GM18499 (cell line): ENCODE measurements around the gene BPIFB6.

ENCODE experiments used
- ATAC-seq: cut with Tn5 transposase; IDR thresholded peaks from one replicate; pipeline ENCODE4 v1.9.1; 2021; ENCODE audit warnings: moderate number of reproducible peaks; ENCODE audit not compliant: insufficient read depth, unreplicated experiment

BPIFB6 gene

GRCh38 chr20:33081411-33082154 lies 50.1 kb downstream of the BPIFB6 start:
- no peak for ATAC-seq

DNA sequence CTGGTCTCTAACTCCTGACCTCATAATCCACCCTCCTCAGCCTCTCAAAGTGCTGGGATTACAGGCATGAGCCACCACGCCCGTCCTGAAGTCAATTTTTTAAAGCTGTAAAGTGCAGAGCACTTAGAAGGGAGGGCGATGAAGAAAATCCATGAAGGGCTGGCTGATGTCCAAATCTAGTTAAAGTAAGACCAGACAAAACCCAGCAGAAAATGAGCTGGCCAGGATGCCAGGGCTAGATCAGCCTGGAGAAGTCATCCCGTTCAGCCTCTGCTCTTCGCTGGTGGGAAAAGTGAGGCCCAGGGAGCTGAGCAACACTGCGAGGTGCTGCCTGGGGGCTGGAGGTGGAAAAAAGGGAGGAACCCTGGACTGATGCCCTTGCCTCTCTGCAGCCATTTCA lies 51.1 kb downstream of the BPIFB6 start:
- no peak for ATAC-seq

GRCh38 chr20:33083544-33084340 lies 52.3 kb downstream of the BPIFB6 start:
- no peak for ATAC-seq

DNA sequence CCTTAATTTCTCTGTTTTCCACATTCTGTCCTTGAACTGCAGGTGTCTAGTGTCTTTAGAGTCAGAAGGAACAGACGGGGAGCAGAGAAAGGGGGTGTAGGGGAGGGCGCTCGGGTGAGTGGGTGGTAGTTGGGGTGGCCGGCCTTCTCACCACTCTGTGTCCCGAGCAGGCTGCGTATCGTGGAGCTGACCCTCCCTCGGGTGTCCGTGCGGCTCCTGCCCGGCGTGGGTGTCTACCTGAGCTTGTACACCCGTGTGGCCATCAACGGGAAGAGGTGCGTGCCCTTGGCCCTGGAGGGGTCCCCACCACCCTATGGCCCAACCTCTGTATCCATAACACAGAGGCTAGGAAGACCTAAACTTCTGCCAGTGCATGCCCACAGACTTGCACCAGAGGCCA lies 53.3 kb downstream of the BPIFB6 start:
- ATAC-seq: no peak

DNA sequence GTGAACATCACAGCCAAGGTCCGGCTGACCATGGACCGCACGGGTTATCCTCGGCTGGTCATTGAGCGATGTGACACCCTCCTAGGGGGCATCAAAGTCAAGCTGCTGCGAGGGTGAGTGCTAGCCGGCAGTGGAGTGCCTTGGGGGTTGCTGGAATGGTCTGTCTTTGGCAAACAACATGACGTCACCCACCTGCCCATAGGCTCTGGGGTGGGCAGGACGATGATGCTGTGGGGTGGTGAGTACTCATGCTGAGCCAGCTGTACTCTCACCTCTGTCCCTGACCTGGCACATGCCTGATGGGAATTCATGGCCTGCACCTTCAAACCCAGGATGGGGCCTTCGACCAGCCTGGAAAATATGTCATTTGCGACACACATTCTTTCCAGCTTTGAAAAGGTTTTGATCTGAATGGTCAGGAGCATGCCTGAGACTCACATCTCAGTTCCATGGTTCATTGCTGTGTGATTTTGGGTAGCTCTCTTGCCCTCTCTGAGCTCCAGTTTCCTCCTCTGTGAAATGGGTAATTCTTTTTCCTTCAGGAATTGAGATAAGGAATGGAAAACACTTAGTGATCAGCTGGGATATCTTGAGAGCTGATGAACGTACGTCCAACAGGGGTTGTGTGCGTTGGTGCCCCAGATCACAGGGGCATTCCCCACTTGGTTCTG lies 54.7 kb downstream of the BPIFB6 start:
- no peak for ATAC-seq

DNA sequence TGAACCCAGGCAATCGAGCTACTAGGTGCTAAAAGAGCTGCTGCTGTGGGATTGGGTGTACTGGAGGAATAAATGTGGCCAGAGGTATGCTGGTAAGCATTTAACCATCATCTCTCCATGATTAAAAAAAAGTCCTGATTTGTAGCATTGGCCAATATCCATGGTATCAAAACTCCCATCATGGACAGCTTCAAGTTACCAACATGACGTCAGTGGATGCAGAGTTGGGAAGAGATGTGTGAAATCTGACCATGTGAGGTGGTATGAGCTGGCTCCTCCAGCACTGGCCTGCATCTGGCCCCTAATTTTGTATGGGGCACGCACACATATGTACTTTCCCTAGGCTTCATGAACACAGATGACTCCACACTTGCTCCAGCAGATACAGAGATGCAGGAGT lies 59.7 kb downstream of the BPIFB6 start:
- no peak for ATAC-seq

DNA sequence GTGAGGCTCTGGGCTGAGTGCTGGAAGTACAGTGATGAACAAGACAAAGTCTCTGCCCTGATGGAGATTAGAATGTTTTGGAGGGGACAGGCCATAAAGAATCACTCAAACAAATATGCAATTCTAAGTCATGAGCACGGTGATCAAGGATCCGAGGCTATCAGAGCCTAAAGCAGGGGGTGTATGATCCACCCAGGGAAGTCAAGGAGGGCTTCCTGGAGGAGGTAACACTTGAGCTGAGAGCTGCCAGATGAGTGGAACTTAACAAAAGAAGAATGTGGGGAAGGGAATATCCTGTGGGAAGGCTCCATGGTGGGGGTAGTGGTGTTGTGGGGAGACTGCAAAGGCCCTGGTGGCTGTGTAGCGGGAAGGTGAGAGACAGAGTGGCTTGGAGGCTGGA lies 60.2 kb downstream of the BPIFB6 start:
- no peak for ATAC-seq

GRCh38 chr20:33092361-33092760 lies 60.9 kb downstream of the BPIFB6 start:
- no peak for ATAC-seq

DNA sequence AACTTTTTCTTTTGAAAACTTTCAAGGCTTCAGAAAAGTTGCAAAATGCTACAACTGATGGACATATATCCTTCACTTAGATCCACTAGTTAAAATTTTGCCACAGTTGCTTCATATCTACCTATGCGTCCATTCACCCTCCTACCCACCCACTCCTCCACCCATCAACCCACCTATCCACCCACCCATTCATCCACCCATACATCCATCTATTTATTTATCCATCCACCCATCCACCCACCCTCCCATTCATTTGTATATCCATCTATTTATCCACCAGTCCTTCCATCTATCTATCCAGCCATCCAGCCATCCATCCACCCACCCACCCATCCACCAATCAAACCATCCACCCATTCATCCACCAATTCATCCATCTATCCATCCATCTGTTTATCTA lies 61.6 kb downstream of the BPIFB6 start:
- no peak for ATAC-seq

- ATAC-seq: no peak
Observed at GRCh38 chr20:33093582-33093981, 62.1 kb downstream of the BPIFB6 start.
